Lower lobe of right lung (tissue), 2 donors: ENCODE results near the gene BMPR2. TPM values are rescaled to one million over a fixed set of nuclear protein-coding genes. Genes with fewer than 3 reads are reported as not detected.

Source experiments
- ATAC-seq, 2 donors: fragments of 200-7000 bp; cut with Tn5 transposase; one replicate each; pipeline ENCODE4 v1.9.1; 2020 to 2022; ENCODE audit warnings: mild to moderate bottlenecking in 2 of 2, moderate library complexity in 2 of 2
- DNase-seq: peaks from one replicate; pipeline ENCODE4 v3.0.0-alpha.2; 2020
- H3K27ac ChIP-seq: fragments of 200-600 bp; one replicate; pipeline ENCODE4 v1.8.0; 2022
- H3K27me3 ChIP-seq: fragments of 200-600 bp; one replicate; pipeline ENCODE4 v1.8.0; 2022; ENCODE audit warnings: low read depth
- H3K36me3 ChIP-seq: fragments of 200-600 bp; one replicate; pipeline ENCODE4 v1.8.0; 2022; ENCODE audit warnings: mild to moderate bottlenecking
- H3K4me1 ChIP-seq: fragments of 200-600 bp; one replicate; pipeline ENCODE4 v1.8.0; 2022
- H3K4me3 ChIP-seq: fragments of 200-600 bp; one replicate; pipeline ENCODE4 v1.8.0; 2022; ENCODE audit warnings: mild to moderate bottlenecking
- H3K9me3 ChIP-seq: fragments of 200-600 bp; one replicate; pipeline ENCODE4 v1.8.0; 2022
- CTCF ChIP-seq: fragments of 200-600 bp; IDR thresholded peaks from one replicate; pipeline ENCODE4 v1.8.0; 2022; ENCODE audit warnings: antibody characterized with exemption, mild to moderate bottlenecking
- intact Hi-C: fragments of 100-400 bp; cut with DNase I; formaldehyde crosslinking; loops from one replicate; pipeline ENCODE4 v1.11.0; 2022
- long read RNA-seq: library from polyadenylated mRNA; unstranded; transcript quantifications from one replicate; pipeline ENCODE4 v2.0.0, GENCODE V29; 2021
- total RNA-seq: library from RNA; stranded (reverse); fragmentation: NEBNext Ultra II Directional; extraction: Animal tissue kit (Norgen Biotek cat#: 25700); gene quantifications from one replicate; pipeline ENCODE4 v1.2.1, GENCODE V29; 2021
- donor health status: DM: no; HTN: yes; CAD: no; lungs with severe emphysema.

The BMPR2 gene
- total RNA-seq, result 137 TPM
- long read RNA-seq, full-length matches to known transcripts, result 22 of 81 reads
- long read RNA-seq, partial matches to known transcripts, result 19 of 81 reads
- long read RNA-seq, other reads (novel, unspliced or antisense), result 40 of 81 reads

DNA sequence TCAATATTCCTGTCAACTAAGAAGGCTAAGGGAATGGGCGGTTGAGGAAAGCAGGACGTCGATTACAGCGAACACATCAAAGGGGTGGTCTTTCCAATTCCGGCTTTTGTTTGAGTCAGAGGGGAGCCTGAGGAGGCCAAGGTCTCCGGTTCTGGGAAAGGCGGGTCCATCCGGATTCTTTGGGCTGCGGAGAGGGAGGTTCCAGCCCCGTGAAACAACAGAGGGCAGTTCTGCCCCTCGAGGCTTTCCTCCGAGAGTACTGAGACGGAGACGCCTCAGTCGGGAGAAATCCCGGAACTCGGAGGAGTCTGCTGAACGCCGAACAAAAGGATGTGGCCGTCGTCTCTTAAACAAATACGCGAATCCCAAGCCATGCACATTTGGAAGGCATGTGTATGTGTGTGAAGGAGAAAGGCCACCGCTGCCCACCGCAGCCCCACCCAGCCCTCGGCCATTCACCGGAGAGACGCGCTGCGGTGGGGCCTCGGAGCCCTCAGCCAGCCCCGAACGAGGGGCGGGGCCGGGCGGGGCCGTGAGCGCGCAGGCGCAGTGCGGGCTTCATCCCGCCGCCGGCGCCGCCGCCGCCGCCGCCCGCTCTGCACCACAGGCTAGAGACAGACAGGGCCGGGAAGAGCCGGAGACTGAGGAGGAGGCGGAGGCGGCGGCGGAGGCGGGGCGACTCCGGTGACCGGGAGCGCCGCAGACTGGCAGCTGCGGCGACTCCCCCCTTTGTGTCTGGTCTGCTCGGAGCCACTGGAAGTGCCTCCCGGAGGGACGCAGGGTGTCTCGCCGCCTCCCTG is at the start of gene BMPR2:
Gene BMPR2, plus strand, starts transcription at position 719 of the 800 bp plus-strand sequence. CDS start 1,148 bp downstream, outside the sequence.
- Histone ChIP-seq H3K9me3 (no peaks in the 10 kb centered on the region), H3K4me1 (peaks cover 35% of the 10 kb centered on the region), H3K36me3 (no peaks in the 10 kb centered on the region), H3K27me3 (no peaks in the 10 kb centered on the region), H3K4me3 (peak within 1 kb of the TSS; percentile 66), H3K27ac (peak within 1 kb of the TSS; percentile 90)
- TF ChIP-seq CTCF, result no peak
- intact Hi-C loops, result no loop called here
- DNase-seq (peak; percentile 92), ATAC-seq (peak; percentile 94 to 96)

DNA sequence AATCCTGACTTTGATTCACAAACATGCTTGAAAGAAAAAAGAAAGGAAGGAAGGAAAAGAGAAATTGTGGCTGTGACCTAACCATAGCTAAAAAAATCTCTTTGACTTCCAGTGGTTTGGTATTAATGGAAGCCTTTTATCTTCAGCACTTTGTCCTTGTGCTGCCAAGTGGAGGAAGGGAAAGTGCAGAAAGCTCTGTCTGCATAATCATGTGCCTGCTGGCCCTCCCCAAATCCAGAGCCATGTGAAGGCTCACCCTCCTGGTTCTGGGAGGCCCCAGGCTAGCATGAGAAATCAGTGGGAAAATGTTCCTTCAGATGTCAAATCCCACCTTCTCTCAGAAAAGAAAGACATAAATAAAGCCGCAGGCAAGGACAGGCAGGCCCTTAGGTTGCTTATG is 48.3 kb upstream of the BMPR2 start:
- TF ChIP-seq CTCF, result no peak

DNA sequence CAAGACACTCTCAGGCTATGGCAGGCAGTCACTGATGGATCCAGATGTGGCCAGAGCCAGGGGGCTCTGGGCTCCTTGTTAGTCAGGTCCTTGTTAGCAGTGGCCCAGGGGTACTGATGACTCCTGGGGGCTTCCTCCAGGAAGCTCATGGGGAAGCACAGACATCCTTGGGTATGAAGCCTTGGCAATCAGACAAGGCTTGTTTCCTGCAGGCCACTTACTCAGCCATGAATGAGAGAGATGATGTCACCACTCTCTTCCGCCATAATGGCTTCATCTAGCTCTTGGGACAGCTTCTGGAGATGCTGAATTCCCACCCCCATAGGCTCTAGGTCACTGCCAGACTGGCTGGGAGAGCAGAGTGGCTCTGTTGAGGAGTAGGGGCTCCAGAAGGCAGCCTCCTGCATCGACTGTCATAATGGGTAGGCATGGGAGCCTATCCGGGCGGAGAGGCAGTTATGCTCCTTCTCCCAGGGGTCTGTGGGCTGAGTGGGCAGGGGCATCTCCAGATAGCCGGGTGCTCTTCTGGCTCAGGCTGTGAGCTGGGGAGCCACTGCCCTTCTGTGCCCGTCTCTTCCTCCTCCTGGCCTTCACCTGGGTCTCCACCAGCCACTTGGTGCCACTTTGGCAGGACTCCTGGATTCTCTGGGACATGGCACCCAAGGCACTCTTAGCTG is 40.2 kb upstream of the BMPR2 start:
- no peaks in the 10 kb centered on the region for H3K9me3 ChIP-seq
- H3K36me3 ChIP-seq, result no peaks in the 10 kb centered on the region
- H3K4me1 ChIP-seq, result no peaks in the 10 kb centered on the region
- TF ChIP-seq CTCF, result no peak
- H3K27me3 ChIP-seq, result no peaks in the 10 kb centered on the region
- intact Hi-C loops, result no loop called here
- H3K4me3 ChIP-seq, result no peak overlapping the region
- ATAC-seq (no peak), DNase-seq (no peak)
- H3K27ac ChIP-seq, result no peak overlapping the region

More for the DNA sequence above, 48.3 kb upstream of the BMPR2 start:
- Histone ChIP-seq H3K27me3 (no peaks in the 10 kb centered on the region), H3K9me3 (no peaks in the 10 kb centered on the region), H3K36me3 (no peaks in the 10 kb centered on the region), H3K27ac (no peak overlapping the region), H3K4me1 (no peaks in the 10 kb centered on the region), H3K4me3 (no peak overlapping the region)
- no peak for DNase-seq
- intact Hi-C loops, result no loop called here
- ATAC-seq, result no peak

DNA sequence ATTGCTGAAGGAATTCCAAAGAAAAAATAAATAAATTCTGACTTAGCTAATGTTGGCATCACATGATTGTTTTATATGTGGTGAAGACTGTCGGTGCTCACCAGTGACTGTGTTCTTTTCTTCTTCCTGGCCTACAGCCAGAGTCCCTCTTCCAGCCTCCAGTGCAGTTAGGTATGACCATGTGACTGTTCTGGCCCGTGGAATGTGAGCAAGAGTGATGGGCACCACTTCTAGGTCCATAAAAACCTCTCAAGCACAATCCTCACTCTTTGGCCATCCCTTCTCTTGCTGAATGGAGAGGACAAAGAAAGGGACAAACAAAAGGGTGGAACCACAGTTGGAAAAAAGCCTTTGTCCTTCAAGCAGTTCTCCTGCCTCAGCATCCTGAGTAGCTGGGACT is 39.0 kb upstream of the BMPR2 start:
- Histone ChIP-seq H3K4me3 (no peak overlapping the region), H3K27ac (no peak overlapping the region), H3K9me3 (no peaks in the 10 kb centered on the region), H3K27me3 (no peaks in the 10 kb centered on the region), H3K4me1 (no peaks in the 10 kb centered on the region), H3K36me3 (no peaks in the 10 kb centered on the region)
- intact Hi-C loops, result no loop called here
- ATAC-seq (no peak), DNase-seq (no peak)
- TF ChIP-seq CTCF, result no peak

- no peak overlapping the region for H3K27ac ChIP-seq
- H3K4me3 ChIP-seq, result no peak overlapping the region
- H3K36me3 ChIP-seq, result no peaks in the 10 kb centered on the region
- H3K9me3 ChIP-seq, result no peaks in the 10 kb centered on the region
- intact Hi-C loops, result no loop called here
- TF ChIP-seq CTCF, result no peak
- no peak for DNase-seq
- no peaks in the 10 kb centered on the region for H3K27me3 ChIP-seq
- no peaks in the 10 kb centered on the region for H3K4me1 ChIP-seq
- no peak for ATAC-seq
These were observed 38.3 kb upstream of the BMPR2 start for GRCh38 chr2:202337706-202338346.
